Upper lobe of left lung (tissue), 4 donors: ENCODE data around the gene HOXA4.

Experiments
- EP300 ChIP-seq, 4 donors: sonication (generic); formaldehyde crosslinking; IDR thresholded peaks; one replicate each; pipeline ENCODE4 v1.5.1; 2017; ENCODE audit warnings: antibody characterized with exemption in 4 of 4, control low read depth in 2 of 4
- TF ChIP-seq, protein P1 (sequence below), 6 experiments: fragments of 450-650 bp in 4 of 6; fragments of 200-600 bp in 2 of 6; sonication (generic) in 2 of 6; IDR thresholded peaks; one replicate each; pipeline ENCODE4 v1.5.1; 2016 to 2019; ENCODE audit warnings: antibody characterized with exemption in 6 of 6

DNA sequence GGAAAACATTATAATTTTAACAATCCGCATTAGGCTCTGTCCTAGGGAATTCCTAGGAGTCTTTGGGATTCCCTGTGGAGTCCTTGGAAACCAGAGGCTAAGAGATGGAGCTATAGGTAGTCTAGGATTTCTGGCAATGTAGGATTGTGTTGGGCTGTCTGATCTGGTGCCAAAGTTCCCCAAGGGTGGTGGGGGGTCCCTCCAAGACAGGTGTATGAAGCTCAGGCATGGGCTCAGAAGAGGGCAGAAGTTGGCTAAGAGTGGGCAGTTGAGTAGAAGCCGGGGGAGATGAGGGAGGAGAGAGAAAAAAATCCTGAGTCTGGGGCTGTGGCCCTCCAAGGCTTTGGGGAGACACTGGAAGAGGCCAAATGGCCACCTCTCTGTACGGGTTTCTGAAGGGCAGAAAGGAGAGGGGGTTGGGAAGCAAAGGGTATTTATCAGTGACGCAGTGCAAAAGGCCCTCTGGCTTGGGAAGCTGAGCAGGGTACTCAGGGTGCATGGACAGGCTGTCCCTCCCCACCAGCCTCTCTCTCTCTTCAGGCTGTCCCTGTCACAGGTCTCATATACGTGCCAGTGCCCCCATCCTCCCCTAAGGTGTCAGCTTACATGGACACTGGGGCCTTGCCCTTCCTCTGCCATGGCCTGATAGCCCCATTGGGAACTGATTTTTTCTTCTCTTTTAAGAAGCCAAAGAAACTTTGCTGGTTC lies 16.1 kb upstream of the HOXA4 start:
- TF ChIP-seq EP300 (IDR thresholded peaks at IDR 0.05), result no peak
- TF ChIP-seq, protein P1, sequence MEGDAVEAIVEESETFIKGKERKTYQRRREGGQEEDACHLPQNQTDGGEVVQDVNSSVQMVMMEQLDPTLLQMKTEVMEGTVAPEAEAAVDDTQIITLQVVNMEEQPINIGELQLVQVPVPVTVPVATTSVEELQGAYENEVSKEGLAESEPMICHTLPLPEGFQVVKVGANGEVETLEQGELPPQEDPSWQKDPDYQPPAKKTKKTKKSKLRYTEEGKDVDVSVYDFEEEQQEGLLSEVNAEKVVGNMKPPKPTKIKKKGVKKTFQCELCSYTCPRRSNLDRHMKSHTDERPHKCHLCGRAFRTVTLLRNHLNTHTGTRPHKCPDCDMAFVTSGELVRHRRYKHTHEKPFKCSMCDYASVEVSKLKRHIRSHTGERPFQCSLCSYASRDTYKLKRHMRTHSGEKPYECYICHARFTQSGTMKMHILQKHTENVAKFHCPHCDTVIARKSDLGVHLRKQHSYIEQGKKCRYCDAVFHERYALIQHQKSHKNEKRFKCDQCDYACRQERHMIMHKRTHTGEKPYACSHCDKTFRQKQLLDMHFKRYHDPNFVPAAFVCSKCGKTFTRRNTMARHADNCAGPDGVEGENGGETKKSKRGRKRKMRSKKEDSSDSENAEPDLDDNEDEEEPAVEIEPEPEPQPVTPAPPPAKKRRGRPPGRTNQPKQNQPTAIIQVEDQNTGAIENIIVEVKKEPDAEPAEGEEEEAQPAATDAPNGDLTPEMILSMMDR (IDR thresholded peaks at IDR 0.05), result no peak
